Neural cell (in vitro differentiated cells): ENCODE data around the gene CST11. TPM values are rescaled to one million over a fixed set of nuclear protein-coding genes. Genes with fewer than 3 reads are reported as not detected.

Source experiments
- H2AFZ ChIP-seq: fragments of 200-600, 300-800 bp; sonication (generic), shearing (Covaris generic); 2 replicates; pipeline ENCODE4 v1.6.0; 2014; ENCODE audit warnings: low read depth, mild to moderate bottlenecking, antibody characterized with exemption, low read length, moderate library complexity
- H3F3A ChIP-seq: fragments of 200-600 bp; shearing (Covaris generic); 2 replicates; pipeline ENCODE4 v1.6.1; 2016; ENCODE audit warnings: mild to moderate bottlenecking, moderate library complexity, mixed read lengths, antibody characterized with exemption, low read length; ENCODE audit not compliant: insufficient read depth, poor library complexity, severe bottlenecking
- H3K27ac ChIP-seq: fragments of 200-600, 300-800 bp; sonication (generic), shearing (Covaris generic); 2 replicates; pipeline ENCODE4 v1.5.1; 2014; ENCODE audit warnings: mild to moderate bottlenecking, low read length, moderate library complexity
- H3K27me3 ChIP-seq: fragments of 300-800, 200-600 bp; sonication (generic), shearing (Covaris generic); 2 replicates; pipeline ENCODE4 v1.6.0; 2014; ENCODE audit warnings: mild to moderate bottlenecking, low read depth, low read length, moderate library complexity; ENCODE audit not compliant: insufficient read depth
- H3K36me3 ChIP-seq: fragments of 300-800, 200-600 bp; sonication (generic), shearing (Covaris generic); 2 replicates; pipeline ENCODE4 v1.5.1; 2014; ENCODE audit warnings: mild to moderate bottlenecking, antibody characterized with exemption, low read length, moderate library complexity; ENCODE audit not compliant: insufficient read depth
- H3K4me2 ChIP-seq: fragments of 300-800, 200-600 bp; sonication (generic), shearing (Covaris generic); 2 replicates; pipeline ENCODE4 v1.6.0; 2014; ENCODE audit warnings: mild to moderate bottlenecking, low read length
- H3K4me3 ChIP-seq: fragments of 300-800, 200-600 bp; sonication (generic), shearing (Covaris generic); 2 replicates; pipeline ENCODE4 v1.5.1; 2014; ENCODE audit warnings: mild to moderate bottlenecking, low read length, moderate library complexity
- H3K79me2 ChIP-seq: fragments of 200-600 bp; shearing (Covaris generic); replicated peaks from 2 replicates; pipeline ENCODE4 v1.6.0; 2014; ENCODE audit warnings: mild to moderate bottlenecking, low read length, moderate library complexity; ENCODE audit not compliant: insufficient read depth
- H3K9ac ChIP-seq: fragments of 300-800, 200-600 bp; sonication (generic), shearing (Covaris generic); 2 replicates; pipeline ENCODE4 v1.6.1; 2016; ENCODE audit warnings: mild to moderate bottlenecking, low read length, mixed read lengths
- H3K9me2 ChIP-seq: fragments of 200-600 bp; shearing (Covaris generic); 2 replicates; pipeline ENCODE4 v1.6.1; 2016; ENCODE audit warnings: mild to moderate bottlenecking, low read length, mixed read lengths; ENCODE audit not compliant: insufficient read depth
- H3K9me3 ChIP-seq: fragments of 200-600, 300-800 bp; sonication (generic), shearing (Covaris generic); 2 replicates; pipeline ENCODE4 v1.6.1; 2016; ENCODE audit warnings: mild to moderate bottlenecking, mixed run types, low read length, moderate library complexity, mixed read lengths
- H4K20me1 ChIP-seq: fragments of 200-600 bp; shearing (Covaris generic); 2 replicates; pipeline ENCODE4 v1.6.1; 2016; ENCODE audit warnings: mild to moderate bottlenecking, mixed run types; ENCODE audit not compliant: insufficient read depth
- EP300 ChIP-seq: fragments of 450-650 bp; conservative IDR thresholded peaks from 2 replicates; pipeline ENCODE4 v1.6.1; 2014; ENCODE audit warnings: antibody characterized with exemption, mild to moderate bottlenecking, moderate library complexity; ENCODE audit not compliant: poor library complexity, severe bottlenecking
- EZH2 ChIP-seq: fragments of 200-600, 300-800 bp; shearing (Covaris generic), sonication (generic); IDR thresholded peaks from 2 replicates; pipeline ENCODE4 v1.6.1; 2014; ENCODE audit warnings: antibody characterized with exemption, low read length, borderline replicate concordance, mild to moderate bottlenecking; ENCODE audit not compliant: insufficient read depth, poor library complexity, severe bottlenecking
- MXI1 ChIP-seq: fragments of 450-650 bp; conservative IDR thresholded peaks from 2 replicates; pipeline ENCODE4 v1.6.1; 2014; ENCODE audit warnings: antibody characterized with exemption, mild to moderate bottlenecking; ENCODE audit not compliant: poor library complexity, severe bottlenecking
- POLR2AphosphoS5 ChIP-seq: IDR thresholded peaks from 2 replicates; pipeline ENCODE4 v1.6.1; 2012
- RAD21 ChIP-seq: fragments of 450-650 bp; conservative IDR thresholded peaks from 2 replicates; pipeline ENCODE4 v1.6.1; 2014; ENCODE audit warnings: antibody characterized with exemption, mild to moderate bottlenecking, moderate library complexity
- SMC3 ChIP-seq: fragments of 450-650 bp; conservative IDR thresholded peaks from 2 replicates; pipeline ENCODE4 v1.6.1; 2014; ENCODE audit warnings: antibody characterized with exemption, mild to moderate bottlenecking, moderate library complexity; ENCODE audit not compliant: poor library complexity
- TAF1 ChIP-seq: IDR thresholded peaks from 2 replicates; pipeline ENCODE4 v1.6.1; 2012; ENCODE audit warnings: low read depth
- polyA plus RNA-seq: library from polyadenylated mRNA; depleted of rRNA; stranded (reverse); fragments of >200 nt; gene quantifications from 2 replicates; pipeline ENCODE4 v1.2.3, GENCODE V29; 2014
- TF ChIP-seq, protein P1 (sequence below): IDR thresholded peaks from 2 replicates; pipeline ENCODE4 v1.6.1; 2012; ENCODE audit warnings: borderline replicate concordance
- TF ChIP-seq, protein P2 (sequence below): fragments of 450-650 bp; IDR thresholded peaks from 2 replicates; pipeline ENCODE4 v1.5.1; 2014; ENCODE audit warnings: antibody characterized with exemption, mild to moderate bottlenecking, moderate library complexity; ENCODE audit not compliant: poor library complexity, severe bottlenecking

The CST11 gene
- polyA plus RNA-seq, 1 donor from 2014 or later, result not detected

DNA sequence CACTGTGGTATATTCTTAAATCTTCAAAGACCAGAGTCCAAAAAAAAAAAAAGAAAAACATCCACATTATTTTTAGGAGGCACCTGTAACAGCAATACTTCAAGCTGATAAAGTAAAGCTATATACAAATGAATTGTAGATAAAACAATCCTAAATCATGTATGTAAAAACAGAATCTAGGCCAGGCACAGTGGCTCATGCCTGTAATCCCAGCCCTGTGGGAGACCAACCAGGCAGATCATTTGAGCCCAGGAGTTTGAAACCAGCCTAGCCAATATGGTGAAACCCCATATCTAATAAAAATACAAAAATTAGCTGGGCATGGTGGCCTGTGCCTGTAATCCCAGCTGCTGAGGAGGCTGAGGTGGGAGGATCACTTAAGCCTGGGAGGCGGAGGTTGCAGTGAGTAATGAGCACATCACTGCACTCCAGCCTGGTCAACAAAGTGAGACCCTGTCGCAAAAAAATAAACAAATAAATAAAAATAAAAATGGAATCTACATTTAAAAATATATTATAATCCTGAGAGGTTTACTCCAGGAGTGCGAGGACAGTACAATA is 38.7 kb downstream of the CST11 start:
- H3K9me3 ChIP-seq, result no peaks in the 10 kb centered on the region
- no peak for TF ChIP-seq POLR2AphosphoS5
- no peak for TF ChIP-seq RAD21
- TF ChIP-seq, protein P1, sequence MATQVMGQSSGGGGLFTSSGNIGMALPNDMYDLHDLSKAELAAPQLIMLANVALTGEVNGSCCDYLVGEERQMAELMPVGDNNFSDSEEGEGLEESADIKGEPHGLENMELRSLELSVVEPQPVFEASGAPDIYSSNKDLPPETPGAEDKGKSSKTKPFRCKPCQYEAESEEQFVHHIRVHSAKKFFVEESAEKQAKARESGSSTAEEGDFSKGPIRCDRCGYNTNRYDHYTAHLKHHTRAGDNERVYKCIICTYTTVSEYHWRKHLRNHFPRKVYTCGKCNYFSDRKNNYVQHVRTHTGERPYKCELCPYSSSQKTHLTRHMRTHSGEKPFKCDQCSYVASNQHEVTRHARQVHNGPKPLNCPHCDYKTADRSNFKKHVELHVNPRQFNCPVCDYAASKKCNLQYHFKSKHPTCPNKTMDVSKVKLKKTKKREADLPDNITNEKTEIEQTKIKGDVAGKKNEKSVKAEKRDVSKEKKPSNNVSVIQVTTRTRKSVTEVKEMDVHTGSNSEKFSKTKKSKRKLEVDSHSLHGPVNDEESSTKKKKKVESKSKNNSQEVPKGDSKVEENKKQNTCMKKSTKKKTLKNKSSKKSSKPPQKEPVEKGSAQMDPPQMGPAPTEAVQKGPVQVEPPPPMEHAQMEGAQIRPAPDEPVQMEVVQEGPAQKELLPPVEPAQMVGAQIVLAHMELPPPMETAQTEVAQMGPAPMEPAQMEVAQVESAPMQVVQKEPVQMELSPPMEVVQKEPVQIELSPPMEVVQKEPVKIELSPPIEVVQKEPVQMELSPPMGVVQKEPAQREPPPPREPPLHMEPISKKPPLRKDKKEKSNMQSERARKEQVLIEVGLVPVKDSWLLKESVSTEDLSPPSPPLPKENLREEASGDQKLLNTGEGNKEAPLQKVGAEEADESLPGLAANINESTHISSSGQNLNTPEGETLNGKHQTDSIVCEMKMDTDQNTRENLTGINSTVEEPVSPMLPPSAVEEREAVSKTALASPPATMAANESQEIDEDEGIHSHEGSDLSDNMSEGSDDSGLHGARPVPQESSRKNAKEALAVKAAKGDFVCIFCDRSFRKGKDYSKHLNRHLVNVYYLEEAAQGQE, result no peak
- TF ChIP-seq, protein P2, sequence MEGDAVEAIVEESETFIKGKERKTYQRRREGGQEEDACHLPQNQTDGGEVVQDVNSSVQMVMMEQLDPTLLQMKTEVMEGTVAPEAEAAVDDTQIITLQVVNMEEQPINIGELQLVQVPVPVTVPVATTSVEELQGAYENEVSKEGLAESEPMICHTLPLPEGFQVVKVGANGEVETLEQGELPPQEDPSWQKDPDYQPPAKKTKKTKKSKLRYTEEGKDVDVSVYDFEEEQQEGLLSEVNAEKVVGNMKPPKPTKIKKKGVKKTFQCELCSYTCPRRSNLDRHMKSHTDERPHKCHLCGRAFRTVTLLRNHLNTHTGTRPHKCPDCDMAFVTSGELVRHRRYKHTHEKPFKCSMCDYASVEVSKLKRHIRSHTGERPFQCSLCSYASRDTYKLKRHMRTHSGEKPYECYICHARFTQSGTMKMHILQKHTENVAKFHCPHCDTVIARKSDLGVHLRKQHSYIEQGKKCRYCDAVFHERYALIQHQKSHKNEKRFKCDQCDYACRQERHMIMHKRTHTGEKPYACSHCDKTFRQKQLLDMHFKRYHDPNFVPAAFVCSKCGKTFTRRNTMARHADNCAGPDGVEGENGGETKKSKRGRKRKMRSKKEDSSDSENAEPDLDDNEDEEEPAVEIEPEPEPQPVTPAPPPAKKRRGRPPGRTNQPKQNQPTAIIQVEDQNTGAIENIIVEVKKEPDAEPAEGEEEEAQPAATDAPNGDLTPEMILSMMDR, result no peak
- no peak for TF ChIP-seq EZH2
- TF ChIP-seq SMC3, result no peak
- no peak for TF ChIP-seq EP300
- no peak for TF ChIP-seq TAF1
- TF ChIP-seq MXI1, result no peak
- H3K9ac ChIP-seq, result no peak overlapping the region
- no peaks in the 10 kb centered on the region for H3K9me2 ChIP-seq
- H4K20me1 ChIP-seq, result no peaks in the 10 kb centered on the region
- H3K4me3 ChIP-seq, result no peak overlapping the region
- peaks cover 43% of the 10 kb centered on the region for H3K79me2 ChIP-seq
- no peak overlapping the region for H3K4me2 ChIP-seq
- H3K27ac ChIP-seq, result no peak overlapping the region
- no peak overlapping the region for H2AFZ ChIP-seq
- no peaks in the 10 kb centered on the region for H3F3A ChIP-seq
- H3K36me3 ChIP-seq, result no peaks in the 10 kb centered on the region
- H3K27me3 ChIP-seq, result no peaks in the 10 kb centered on the region

DNA sequence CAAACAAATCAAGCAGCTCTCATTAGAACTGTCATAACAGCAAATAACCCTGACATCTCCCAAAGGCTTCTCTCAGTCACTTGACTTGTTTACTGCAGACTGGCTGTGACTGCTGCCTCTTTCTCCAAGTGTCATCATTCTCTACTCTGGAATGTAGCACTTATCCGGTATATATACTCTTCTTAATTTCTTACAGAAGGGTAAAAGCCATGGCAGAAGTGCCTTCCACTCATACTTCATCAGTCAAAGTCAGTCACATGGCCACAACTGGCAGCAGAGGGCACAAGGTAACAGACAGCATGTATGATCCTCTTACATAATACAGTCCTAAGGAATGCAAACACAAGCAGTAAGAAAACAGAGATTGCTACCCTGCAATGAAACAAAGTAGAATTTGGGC is 40.6 kb downstream of the CST11 start:
- TF ChIP-seq POLR2AphosphoS5 (no peak), EP300 (no peak), EZH2 (no peak), RAD21 (no peak), MXI1 (no peak), TAF1 (no peak), SMC3 (no peak)
- TF ChIP-seq, protein P2, result no peak
- TF ChIP-seq, protein P1, result no peak
- Histone ChIP-seq H3K27ac (no peak overlapping the region), H3K36me3 (no peaks in the 10 kb centered on the region), H3K4me2 (no peak overlapping the region), H4K20me1 (no peaks in the 10 kb centered on the region), H3K9me2 (no peaks in the 10 kb centered on the region), H3K9ac (no peak overlapping the region), H3F3A (no peaks in the 10 kb centered on the region), H3K9me3 (no peaks in the 10 kb centered on the region), H3K4me3 (no peak overlapping the region), H3K27me3 (no peaks in the 10 kb centered on the region), H2AFZ (no peak overlapping the region), H3K79me2 (peaks cover 36% of the 10 kb centered on the region)
